Choroid plexus epithelial cell (primary cell): Measurements from ENCODE around the gene ARL8B.
"Not testable (repeated sequence)": the region's sequence is repeated elsewhere in the genome, so short reads cannot be mapped to it uniquely, and the experiment has no call there.

Experiments
- DNase-seq: peaks from one replicate; pipeline ENCODE4 v3.0.0-alpha.2; 2010; ENCODE audit warnings: low read depth
- H3K4me3 ChIP-seq: 2 replicates; pipeline ENCODE4 v1.5.1; 2011; ENCODE audit warnings: low read depth, mild to moderate bottlenecking, control low read depth, low read length, moderate library complexity
- TF ChIP-seq, protein P1 (sequence below): conservative IDR thresholded peaks from 2 replicates; pipeline ENCODE4 v1.5.1; 2011; ENCODE audit warnings: low read depth, mild to moderate bottlenecking, control low read depth, inconsistent platforms, low read length, moderate library complexity

The ARL8B gene

DNA sequence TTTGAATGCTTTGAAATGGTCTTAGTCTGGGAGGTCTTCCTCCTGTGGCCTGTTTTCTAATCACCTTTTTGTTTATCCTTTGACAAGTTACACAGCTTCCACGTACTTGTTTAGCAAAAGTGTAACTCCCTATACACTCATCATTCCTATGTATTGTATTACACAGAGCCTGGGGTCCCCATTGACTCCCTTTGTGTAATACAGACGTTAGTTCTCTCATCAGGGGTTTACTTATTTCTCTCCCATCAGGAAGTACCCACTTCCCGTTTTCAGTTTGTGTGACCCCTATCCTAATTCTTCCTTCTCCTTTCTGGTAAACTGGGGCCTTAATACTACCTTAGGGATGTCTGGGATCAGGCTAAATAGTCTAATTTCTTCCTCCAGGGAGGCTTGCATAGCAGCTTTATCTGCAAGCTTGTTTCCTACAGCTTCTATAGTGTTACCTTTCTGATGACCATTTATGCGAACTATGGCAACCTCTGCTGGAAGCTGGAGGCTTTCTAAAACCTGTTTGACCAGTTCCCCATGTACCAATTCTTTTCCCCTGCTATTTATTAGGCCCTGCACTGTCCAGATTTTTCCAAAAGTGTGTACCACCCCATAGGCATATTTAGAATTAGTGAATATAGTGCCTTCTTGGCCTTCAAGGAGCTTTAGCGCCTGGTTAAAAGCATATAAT lies 22.4 kb downstream of the ARL8B start:
- H3K4me3 ChIP-seq = no peak overlapping the region
- TF ChIP-seq, protein P1, sequence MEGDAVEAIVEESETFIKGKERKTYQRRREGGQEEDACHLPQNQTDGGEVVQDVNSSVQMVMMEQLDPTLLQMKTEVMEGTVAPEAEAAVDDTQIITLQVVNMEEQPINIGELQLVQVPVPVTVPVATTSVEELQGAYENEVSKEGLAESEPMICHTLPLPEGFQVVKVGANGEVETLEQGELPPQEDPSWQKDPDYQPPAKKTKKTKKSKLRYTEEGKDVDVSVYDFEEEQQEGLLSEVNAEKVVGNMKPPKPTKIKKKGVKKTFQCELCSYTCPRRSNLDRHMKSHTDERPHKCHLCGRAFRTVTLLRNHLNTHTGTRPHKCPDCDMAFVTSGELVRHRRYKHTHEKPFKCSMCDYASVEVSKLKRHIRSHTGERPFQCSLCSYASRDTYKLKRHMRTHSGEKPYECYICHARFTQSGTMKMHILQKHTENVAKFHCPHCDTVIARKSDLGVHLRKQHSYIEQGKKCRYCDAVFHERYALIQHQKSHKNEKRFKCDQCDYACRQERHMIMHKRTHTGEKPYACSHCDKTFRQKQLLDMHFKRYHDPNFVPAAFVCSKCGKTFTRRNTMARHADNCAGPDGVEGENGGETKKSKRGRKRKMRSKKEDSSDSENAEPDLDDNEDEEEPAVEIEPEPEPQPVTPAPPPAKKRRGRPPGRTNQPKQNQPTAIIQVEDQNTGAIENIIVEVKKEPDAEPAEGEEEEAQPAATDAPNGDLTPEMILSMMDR = no peak
- no peak for DNase-seq

DNA sequence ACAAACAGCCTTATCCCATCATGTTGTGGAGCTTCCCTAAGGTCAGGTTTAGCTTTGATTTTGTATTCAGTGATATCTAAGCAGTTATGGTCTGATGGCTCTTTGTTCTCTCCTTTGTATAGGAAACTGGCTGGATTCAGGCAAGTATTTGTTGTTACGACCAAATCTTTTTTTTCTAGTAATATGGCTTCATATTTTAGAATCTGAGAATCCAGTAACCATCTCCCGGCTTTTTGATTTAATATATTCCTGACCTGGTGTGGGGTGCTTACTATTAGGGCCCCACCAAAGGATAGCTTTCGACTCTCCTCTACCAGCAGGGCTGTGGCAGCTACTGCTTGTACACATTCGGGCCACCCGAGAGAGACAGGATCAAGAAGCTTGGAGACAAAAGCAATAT lies 23.0 kb downstream of the ARL8B start:
- H3K4me3 ChIP-seq = no peak overlapping the region
- no peak for DNase-seq
- TF ChIP-seq, protein P1 = no peak

DNA sequence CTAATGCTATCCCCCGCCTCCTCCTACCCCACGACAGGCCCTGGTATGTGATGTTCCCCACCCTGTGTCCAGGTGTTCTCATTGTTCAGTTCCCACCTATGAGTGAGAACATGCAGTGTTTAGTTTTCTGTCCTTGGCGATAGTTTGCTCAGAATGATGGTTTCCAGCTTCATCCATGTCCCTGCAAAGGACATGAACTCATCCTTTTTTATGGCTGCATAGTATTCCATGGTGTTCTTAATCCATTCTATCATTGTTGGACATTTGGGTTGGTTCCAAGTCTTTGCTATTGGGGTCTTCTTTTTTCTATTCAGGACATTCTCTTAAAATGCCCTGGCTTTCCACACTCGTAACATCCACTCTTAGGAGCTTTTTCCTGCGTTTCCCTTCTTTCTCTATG lies 25.1 kb downstream of the ARL8B start:
- H3K4me3 ChIP-seq, DNase-seq: not testable (repeated sequence)

DNA sequence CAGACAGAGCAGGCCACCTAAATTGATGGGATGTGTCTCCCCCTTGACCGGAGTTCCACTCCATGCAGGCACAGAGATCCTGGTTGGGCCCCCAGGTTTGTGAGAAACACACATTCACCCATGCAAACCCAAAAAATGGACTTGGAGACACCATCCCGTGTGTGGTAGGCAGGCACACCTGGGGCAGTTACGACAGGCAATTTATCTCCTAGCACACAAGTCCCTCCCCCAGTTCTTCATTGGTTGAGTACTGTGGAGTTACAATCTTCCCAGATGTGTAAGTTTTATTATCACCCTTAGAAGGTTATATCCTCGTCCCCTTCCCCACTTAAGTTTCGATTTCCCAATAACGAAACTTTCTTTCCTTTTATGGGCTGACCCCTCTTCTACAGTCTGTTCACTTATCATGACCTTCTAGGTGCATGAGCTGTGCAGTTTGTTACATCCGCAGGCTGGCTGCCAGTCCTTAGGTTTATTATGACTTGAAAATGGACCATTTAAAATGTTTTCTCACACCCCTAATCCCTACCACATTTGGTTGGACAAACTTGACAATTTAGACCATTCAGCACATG lies 27.3 kb downstream of the ARL8B start:
- H3K4me3 ChIP-seq = no peak overlapping the region
- no peak for DNase-seq
- TF ChIP-seq, protein P1 = no peak

DNA sequence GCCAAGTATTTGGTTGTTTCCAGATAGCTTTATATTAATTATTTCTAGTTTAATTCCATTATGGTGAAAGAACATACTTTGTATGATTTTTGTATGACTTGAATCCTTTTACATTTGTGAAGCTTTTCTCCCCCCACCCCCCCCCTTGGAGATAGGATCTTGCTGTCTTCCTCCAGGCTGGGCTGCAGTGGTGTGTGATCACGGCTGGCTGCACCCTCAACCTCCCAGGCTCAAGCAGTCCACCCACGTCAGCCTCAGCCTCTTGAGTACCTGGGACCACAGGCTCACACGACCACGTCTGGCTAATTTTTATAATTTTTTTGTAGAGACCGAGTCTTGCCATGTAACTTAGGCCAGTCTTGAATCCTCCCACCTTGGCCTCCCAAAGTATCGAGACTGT lies 29.5 kb downstream of the ARL8B start:
- no peak overlapping the region for H3K4me3 ChIP-seq
- DNase-seq = no peak
- TF ChIP-seq, protein P1 = no peak

DNA sequence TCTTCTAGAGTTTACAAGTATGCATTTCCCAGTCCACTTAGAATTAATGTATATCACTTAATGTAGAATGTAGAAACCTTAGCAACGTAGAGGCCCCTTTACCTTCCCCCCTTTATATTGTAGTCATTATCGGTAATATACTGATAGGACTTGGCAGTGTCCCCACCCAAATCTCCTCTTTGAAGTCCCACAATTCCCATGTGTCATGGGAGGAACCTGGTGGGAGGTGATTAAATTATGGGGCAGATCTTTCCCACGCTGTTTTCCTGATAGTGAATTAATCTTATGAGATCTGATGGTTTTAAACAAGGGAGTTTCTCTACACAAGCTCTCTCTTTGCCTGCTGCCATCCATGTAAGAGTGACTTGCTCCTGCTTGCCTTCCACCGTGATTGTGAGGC lies 31.0 kb downstream of the ARL8B start:
- TF ChIP-seq, protein P1 = no peak
- DNase-seq = no peak
- H3K4me3 ChIP-seq = no peak overlapping the region

DNA sequence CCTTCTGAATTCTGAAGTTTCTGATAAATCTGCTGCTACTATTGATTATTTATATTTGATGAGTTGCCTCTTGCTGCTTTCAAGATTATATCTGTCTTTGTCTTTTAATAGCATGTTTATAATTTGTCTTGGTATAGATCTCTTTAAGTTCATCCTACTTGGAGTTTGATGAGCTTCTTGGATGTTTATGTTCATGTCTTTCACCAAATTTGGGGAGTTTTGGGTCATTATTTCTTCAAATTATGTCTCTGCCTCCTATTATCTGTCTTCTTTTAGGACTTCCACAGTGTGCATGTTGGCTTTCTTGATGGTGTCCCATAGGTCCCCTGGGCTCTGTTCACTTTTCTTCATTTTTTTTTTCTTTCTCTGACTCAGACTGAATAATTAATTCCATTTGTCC lies 33.1 kb downstream of the ARL8B start:
- TF ChIP-seq, protein P1 = no peak

More for the DNA sequence above, 33.1 kb downstream of the ARL8B start:
- no peak overlapping the region for H3K4me3 ChIP-seq
- no peak for DNase-seq
